Measurements from ENCODE around the gene OR2T3.
"Not testable (repeated sequence)": the region's sequence is repeated elsewhere in the genome, so short reads cannot be mapped to it uniquely, and the experiment has no call there.

OR2T3 gene, protein sequence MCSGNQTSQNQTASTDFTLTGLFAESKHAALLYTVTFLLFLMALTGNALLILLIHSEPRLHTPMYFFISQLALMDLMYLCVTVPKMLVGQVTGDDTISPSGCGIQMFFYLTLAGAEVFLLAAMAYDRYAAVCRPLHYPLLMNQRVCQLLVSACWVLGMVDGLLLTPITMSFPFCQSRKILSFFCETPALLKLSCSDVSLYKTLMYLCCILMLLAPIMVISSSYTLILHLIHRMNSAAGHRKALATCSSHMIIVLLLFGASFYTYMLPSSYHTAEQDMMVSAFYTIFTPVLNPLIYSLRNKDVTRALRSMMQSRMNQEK

DNA sequence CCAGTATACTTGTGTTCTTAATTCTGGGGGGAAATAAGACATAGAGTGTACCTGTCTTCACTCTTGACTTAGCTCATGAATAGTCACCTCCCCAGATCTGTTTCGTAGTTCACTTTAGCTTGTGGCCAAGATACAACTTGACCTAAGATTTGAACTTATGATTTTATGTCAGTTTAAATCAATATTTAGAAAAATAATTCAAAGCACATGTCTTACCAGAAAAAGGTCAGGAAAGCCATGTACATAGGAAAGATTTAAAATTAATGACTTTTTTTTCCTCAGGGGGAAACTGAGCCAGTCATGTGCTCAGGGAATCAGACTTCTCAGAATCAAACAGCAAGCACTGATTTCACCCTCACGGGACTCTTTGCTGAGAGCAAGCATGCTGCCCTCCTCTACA lies at the start of gene OR2T3:
TSS of gene OR2T3 (plus strand) at position 301 of the 400 bp plus-strand sequence. CDS start at position 301, 0 bp downstream.
- not testable (repeated sequence) for DNase-seq (ENCODE audit: low spot score); H3K9me3 ChIP-seq (ENCODE audit: severe bottlenecking); H3K27me3 ChIP-seq (ENCODE audit: insufficient read depth, poor library complexity, severe bottlenecking); H3K4me3 ChIP-seq (ENCODE audit: severe bottlenecking); H3K27ac ChIP-seq (ENCODE audit: poor library complexity, severe bottlenecking); H3K4me1 ChIP-seq (ENCODE audit: insufficient read depth, poor library complexity, severe bottlenecking); ATAC-seq (ENCODE audit: low read depth); H3K36me3 ChIP-seq (ENCODE audit: low read depth)

DNA sequence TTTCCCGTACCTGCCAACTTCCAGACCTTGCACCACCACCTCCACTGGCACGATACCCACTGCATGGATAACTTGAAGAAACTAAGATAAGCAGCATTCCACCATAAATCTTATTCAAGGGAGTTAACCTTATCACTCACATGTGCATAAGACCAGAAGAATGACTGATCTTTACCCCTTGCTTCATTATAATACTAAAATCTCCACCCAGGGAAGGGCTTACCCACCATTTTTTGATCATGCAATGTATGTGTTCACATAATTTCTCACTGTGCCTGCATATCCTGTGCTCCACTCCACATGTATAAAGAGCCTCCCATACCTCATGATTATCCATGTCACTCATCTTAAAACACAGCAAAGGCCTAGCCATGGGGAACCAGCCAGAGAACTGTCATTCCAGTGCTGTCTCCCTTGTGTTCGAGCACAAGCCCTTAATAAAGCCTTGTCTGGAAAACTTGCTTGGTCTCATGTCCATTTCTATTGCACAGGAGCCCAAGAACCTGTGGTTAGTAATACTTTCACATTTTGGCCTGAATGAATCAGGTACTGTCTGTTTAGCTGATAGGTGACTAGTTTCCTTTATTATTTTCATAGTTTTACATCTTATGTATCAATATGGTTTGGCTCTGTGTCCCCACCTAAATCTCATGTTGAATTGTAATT lies 45.5 kb upstream of the OR2T3 start:
- not testable (repeated sequence) for H3K36me3 ChIP-seq (ENCODE audit: low read depth); H3K4me3 ChIP-seq (ENCODE audit: severe bottlenecking); H3K4me1 ChIP-seq (ENCODE audit: insufficient read depth, poor library complexity, severe bottlenecking); DNase-seq (ENCODE audit: low spot score); H3K27me3 ChIP-seq (ENCODE audit: insufficient read depth, poor library complexity, severe bottlenecking); ATAC-seq (ENCODE audit: low read depth); H3K9me3 ChIP-seq (ENCODE audit: severe bottlenecking); H3K27ac ChIP-seq (ENCODE audit: poor library complexity, severe bottlenecking)

DNA sequence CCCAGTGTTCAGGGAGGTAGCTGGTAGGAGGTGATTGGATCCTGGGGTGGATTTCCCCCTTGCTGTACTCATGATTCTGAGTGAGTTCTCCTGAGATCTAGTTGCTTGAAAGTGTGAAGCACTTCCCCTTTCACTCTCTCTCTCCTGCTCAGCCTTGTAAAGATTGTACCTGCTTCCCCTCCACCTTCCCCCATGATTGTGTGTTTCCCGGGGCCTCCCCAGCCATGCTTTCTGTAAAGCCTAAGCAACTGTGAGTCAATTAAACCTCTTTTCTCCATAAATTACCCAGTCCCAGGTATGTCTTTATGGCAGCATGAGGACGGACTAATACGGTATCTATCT lies 45.0 kb upstream of the OR2T3 start:
- H3K4me1 ChIP-seq (ENCODE audit: insufficient read depth, poor library complexity, severe bottlenecking); H3K4me3 ChIP-seq (ENCODE audit: severe bottlenecking); H3K27ac ChIP-seq (ENCODE audit: poor library complexity, severe bottlenecking); DNase-seq (ENCODE audit: low spot score); H3K27me3 ChIP-seq (ENCODE audit: insufficient read depth, poor library complexity, severe bottlenecking); ATAC-seq (ENCODE audit: low read depth); H3K9me3 ChIP-seq (ENCODE audit: severe bottlenecking); H3K36me3 ChIP-seq (ENCODE audit: low read depth): not testable (repeated sequence)

DNA sequence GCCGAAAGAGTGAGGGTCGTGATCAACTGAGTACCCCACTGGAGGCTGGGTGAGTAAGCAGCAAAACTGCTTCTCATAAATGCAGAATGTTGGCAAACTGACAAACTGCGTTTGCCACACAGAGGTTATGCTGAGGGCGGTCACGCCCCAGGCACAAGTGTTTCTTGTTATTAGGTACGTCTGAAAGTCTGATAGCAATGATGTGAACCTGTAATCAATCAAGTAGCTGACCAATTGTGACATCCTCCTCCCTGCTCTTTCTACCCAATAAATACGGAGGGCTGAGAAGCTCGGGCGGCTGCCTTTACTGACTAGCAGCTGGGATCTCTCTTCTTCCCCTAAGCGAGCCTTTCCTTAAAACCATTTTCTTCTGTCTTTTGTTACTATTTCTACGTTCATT lies 41.5 kb upstream of the OR2T3 start:
- H3K27ac ChIP-seq (ENCODE audit: poor library complexity, severe bottlenecking); H3K36me3 ChIP-seq (ENCODE audit: low read depth); H3K4me1 ChIP-seq (ENCODE audit: insufficient read depth, poor library complexity, severe bottlenecking); H3K27me3 ChIP-seq (ENCODE audit: insufficient read depth, poor library complexity, severe bottlenecking); H3K4me3 ChIP-seq (ENCODE audit: severe bottlenecking); ATAC-seq (ENCODE audit: low read depth); DNase-seq (ENCODE audit: low spot score); H3K9me3 ChIP-seq (ENCODE audit: severe bottlenecking): not testable (repeated sequence)

DNA sequence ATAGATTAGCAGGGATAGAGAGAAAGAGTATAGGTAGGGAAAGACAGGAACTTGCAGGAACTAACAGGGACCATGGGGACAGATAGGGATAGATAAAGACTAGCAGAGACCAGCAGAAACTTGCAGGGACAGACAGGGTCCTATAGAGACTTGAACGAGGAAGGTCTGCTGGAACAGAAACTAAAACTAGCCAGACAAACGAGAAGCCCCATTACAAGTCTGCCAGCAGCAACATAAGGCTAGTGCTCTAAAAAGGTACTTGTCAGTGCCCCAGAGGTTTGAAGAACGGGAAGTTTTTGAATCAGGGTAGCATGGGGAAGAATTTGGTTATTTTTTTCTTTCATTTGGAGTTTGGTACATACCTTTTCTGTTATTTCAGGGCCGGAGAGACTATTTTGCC lies 41.0 kb upstream of the OR2T3 start:
- not testable (repeated sequence) for H3K9me3 ChIP-seq (ENCODE audit: severe bottlenecking); H3K4me3 ChIP-seq (ENCODE audit: severe bottlenecking); DNase-seq (ENCODE audit: low spot score); H3K36me3 ChIP-seq (ENCODE audit: low read depth); ATAC-seq (ENCODE audit: low read depth); H3K27ac ChIP-seq (ENCODE audit: poor library complexity, severe bottlenecking); H3K4me1 ChIP-seq (ENCODE audit: insufficient read depth, poor library complexity, severe bottlenecking); H3K27me3 ChIP-seq (ENCODE audit: insufficient read depth, poor library complexity, severe bottlenecking)

DNA sequence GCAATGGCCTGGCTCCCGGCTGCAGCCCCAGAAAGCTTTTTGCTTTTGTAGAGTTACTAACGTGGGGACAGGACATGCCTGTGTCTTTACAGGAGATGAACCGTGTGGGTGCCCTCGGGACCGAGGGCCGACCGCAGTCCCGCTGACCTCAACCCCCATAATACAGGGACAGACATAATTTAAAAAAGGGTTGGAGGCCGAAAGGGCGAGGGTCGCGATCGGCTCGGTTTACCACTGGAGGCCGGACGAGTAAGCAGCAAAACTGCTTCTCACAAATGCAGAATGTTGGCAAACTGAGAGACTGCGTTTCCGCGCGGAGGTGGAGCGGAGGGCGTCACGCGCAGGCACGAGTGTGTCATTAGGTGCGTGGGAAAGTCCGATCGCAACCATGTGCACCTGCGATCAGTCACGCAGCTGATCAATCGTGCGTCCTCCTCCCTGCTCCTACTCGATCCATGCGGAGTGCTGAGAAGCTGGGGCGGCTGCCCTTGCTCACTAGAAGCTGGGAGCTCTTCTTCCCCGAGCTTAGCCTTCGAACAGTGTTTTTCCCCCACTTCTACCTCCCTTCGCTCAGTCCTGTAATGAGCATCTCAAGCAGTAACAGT lies 39.2 kb upstream of the OR2T3 start:
- not testable (repeated sequence) for H3K36me3 ChIP-seq (ENCODE audit: low read depth); H3K4me1 ChIP-seq (ENCODE audit: insufficient read depth, poor library complexity, severe bottlenecking); ATAC-seq (ENCODE audit: low read depth); H3K27me3 ChIP-seq (ENCODE audit: insufficient read depth, poor library complexity, severe bottlenecking); H3K9me3 ChIP-seq (ENCODE audit: severe bottlenecking); DNase-seq (ENCODE audit: low spot score); H3K4me3 ChIP-seq (ENCODE audit: severe bottlenecking); H3K27ac ChIP-seq (ENCODE audit: poor library complexity, severe bottlenecking)

DNA sequence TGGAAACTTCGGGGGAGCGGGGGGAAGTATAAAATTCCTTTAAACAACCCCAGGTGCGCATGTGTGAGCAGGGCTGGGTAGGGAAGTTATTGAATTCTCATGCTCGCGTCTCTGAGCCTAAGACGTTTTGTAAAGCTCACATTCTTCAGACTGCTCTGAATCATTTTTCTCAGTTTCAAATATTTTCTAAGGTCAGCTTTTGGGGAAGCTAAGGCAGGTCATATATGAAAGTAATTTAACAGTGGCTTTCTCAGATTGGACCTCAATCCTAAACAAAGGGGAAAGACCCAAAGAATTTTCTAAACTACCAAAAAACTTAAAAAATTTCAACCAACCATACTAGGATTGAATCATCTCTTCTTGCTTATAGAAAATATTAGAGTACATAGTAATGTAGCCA lies 38.2 kb upstream of the OR2T3 start:
- H3K36me3 ChIP-seq (ENCODE audit: low read depth); H3K27ac ChIP-seq (ENCODE audit: poor library complexity, severe bottlenecking); DNase-seq (ENCODE audit: low spot score); H3K4me3 ChIP-seq (ENCODE audit: severe bottlenecking); H3K9me3 ChIP-seq (ENCODE audit: severe bottlenecking); H3K27me3 ChIP-seq (ENCODE audit: insufficient read depth, poor library complexity, severe bottlenecking); H3K4me1 ChIP-seq (ENCODE audit: insufficient read depth, poor library complexity, severe bottlenecking); ATAC-seq (ENCODE audit: low read depth): not testable (repeated sequence)

DNA sequence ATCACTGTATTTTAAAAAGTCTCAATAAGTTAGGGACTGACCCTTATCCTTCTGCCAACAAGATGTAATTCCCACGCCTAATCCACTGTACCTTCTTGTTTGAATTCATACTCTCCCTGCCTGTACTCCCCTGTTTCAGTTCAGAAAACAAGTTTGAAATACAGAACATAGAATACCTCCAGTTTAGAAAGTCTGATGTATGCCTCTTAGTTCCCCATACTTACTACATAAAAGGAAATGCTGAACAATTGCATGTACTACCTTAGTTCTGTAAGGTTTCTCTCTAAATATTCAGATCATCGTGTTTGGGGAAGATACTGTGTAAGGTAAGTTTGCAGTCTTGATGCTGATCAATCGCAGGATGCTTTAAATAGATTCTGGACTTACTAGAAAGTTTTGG lies 36.8 kb upstream of the OR2T3 start:
- H3K27me3 ChIP-seq (ENCODE audit: insufficient read depth, poor library complexity, severe bottlenecking); H3K36me3 ChIP-seq (ENCODE audit: low read depth); DNase-seq (ENCODE audit: low spot score); H3K9me3 ChIP-seq (ENCODE audit: severe bottlenecking); ATAC-seq (ENCODE audit: low read depth); H3K27ac ChIP-seq (ENCODE audit: poor library complexity, severe bottlenecking); H3K4me3 ChIP-seq (ENCODE audit: severe bottlenecking); H3K4me1 ChIP-seq (ENCODE audit: insufficient read depth, poor library complexity, severe bottlenecking): not testable (repeated sequence)

DNA sequence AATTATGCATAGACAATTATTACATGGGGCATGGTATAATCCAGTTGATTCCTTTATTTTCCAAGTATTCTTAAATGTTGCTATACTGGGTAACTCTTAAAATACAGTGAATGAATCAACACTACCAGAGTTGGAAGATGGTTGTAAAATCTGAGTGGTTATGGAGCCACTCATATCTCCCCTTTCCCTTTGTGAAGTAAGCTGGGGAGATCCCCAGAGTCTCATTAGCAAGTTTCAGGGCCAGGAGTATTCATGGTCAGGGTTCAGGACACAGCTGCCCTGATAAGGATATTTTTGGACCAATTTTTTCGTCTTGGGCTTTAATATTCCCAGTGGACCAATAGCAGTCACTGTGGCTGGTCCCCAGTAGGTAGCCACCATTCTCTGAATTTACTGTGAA lies 34.5 kb upstream of the OR2T3 start:
- not testable (repeated sequence) for DNase-seq (ENCODE audit: low spot score); H3K4me1 ChIP-seq (ENCODE audit: insufficient read depth, poor library complexity, severe bottlenecking); H3K9me3 ChIP-seq (ENCODE audit: severe bottlenecking); H3K27me3 ChIP-seq (ENCODE audit: insufficient read depth, poor library complexity, severe bottlenecking); ATAC-seq (ENCODE audit: low read depth); H3K36me3 ChIP-seq (ENCODE audit: low read depth); H3K4me3 ChIP-seq (ENCODE audit: severe bottlenecking); H3K27ac ChIP-seq (ENCODE audit: poor library complexity, severe bottlenecking)

DNA sequence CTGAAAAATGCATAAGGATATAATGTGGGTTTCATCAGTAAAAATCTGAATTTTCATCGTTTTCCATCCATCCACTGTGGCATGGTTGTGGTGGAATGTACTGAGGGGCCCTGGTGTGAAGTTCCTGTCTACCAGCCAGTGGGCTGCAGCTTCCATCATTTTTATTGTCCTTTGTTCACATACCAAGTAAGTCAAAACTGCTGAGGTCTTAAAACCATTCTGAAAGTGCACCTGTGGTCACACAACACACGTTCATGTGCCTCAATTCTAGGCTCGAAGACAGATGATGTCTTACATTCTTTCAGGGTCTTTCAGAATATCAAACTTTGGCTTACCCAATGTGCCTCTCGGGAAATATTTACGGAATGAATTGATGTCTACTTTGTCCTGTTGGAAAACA lies 33.9 kb upstream of the OR2T3 start:
- not testable (repeated sequence) for H3K36me3 ChIP-seq (ENCODE audit: low read depth); DNase-seq (ENCODE audit: low spot score); H3K4me1 ChIP-seq (ENCODE audit: insufficient read depth, poor library complexity, severe bottlenecking); H3K4me3 ChIP-seq (ENCODE audit: severe bottlenecking); H3K9me3 ChIP-seq (ENCODE audit: severe bottlenecking); H3K27me3 ChIP-seq (ENCODE audit: insufficient read depth, poor library complexity, severe bottlenecking); ATAC-seq (ENCODE audit: low read depth); H3K27ac ChIP-seq (ENCODE audit: poor library complexity, severe bottlenecking)

DNA sequence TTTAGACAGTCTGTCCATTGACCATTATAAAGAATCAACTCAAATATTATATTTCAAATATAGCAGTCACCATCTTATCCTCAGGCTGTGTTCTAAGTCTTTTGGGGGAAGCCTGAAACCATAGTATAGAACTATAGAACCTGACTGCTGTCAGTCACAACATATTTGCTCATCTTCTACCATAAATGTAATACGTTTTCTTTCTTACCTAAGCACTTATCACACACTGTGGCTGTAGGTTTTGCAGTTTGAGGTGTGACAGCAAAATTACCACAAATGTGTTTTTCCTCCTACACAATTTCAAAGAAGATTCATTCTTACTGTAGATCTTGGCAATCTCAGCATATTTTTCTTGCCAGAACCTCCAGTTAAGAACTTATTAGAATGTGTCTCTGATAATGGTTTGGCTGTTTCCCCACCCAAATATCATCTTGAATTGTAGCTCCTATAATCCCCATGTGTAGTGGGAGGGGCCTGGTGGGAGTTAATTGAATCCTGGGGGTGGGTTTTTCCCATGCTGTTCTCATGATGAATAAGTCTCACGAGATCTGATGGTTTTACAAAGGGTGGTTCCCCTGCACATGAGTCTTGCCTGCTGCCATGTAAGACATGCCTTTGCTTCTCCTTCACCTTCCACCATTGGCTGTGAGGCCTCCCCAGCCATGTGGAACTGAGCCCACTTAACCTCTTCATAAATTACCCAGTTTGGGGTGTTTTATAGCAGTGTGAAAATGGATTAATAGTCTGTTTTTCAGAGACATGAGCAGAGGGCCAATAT lies 30.5 kb upstream of the OR2T3 start:
- H3K4me3 ChIP-seq (ENCODE audit: severe bottlenecking); H3K36me3 ChIP-seq (ENCODE audit: low read depth); H3K27ac ChIP-seq (ENCODE audit: poor library complexity, severe bottlenecking); ATAC-seq (ENCODE audit: low read depth); H3K9me3 ChIP-seq (ENCODE audit: severe bottlenecking); H3K27me3 ChIP-seq (ENCODE audit: insufficient read depth, poor library complexity, severe bottlenecking); DNase-seq (ENCODE audit: low spot score); H3K4me1 ChIP-seq (ENCODE audit: insufficient read depth, poor library complexity, severe bottlenecking): not testable (repeated sequence)

Measured in RWPE2 (cell line).